Activated T-helper 17 cell treated with anti-CD3 and anti-CD28 coated beads, Interleukin-2, amount 50 U/mL, for 72 hours (primary cell): ENCODE measurements around the gene ELP5. TPM values are rescaled to one million over a fixed set of nuclear protein-coding genes. Genes with fewer than 3 reads are reported as not detected.

Experiments
- ATAC-seq: fragments of 150-1000 bp; cut with Tn5 transposase; replicated peaks from 2 replicates; pipeline ENCODE4 v1.10.0; 2021; ENCODE audit warnings: mild to moderate bottlenecking, moderate library complexity
- H3K27ac Mint-ChIP-seq: one replicate; pipeline ENCODE4 v1.8.0; 2022; ENCODE audit warnings: mixed read lengths
- H3K27me3 Mint-ChIP-seq: one replicate; pipeline ENCODE4 v1.8.0; 2022; ENCODE audit warnings: mixed read lengths
- H3K36me3 Mint-ChIP-seq: one replicate; pipeline ENCODE4 v1.8.0; 2022; ENCODE audit warnings: low read depth, mild to moderate bottlenecking, mixed read lengths
- H3K4me1 Mint-ChIP-seq: one replicate; pipeline ENCODE4 v1.8.0; 2022; ENCODE audit warnings: mixed read lengths
- H3K4me3 Mint-ChIP-seq: one replicate; pipeline ENCODE4 v1.8.0; 2022; ENCODE audit warnings: mild to moderate bottlenecking, mixed read lengths
- H3K9me3 Mint-ChIP-seq: one replicate; pipeline ENCODE4 v1.8.0; 2022; ENCODE audit warnings: mixed read lengths
- total RNA-seq, 2 donors: library from RNA; stranded (reverse); gene quantifications; one replicate each; pipeline ENCODE4 v1.2.3, GENCODE V29; 2022

The ELP5 gene, protein sequence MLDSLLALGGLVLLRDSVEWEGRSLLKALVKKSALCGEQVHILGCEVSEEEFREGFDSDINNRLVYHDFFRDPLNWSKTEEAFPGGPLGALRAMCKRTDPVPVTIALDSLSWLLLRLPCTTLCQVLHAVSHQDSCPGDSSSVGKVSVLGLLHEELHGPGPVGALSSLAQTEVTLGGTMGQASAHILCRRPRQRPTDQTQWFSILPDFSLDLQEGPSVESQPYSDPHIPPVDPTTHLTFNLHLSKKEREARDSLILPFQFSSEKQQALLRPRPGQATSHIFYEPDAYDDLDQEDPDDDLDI
- 10 to 100 TPM; 43.7 to 72.0 TPM for total RNA-seq

GRCh38 chr17:7252176-7253043 lies at the start of gene ELP5:
Gene ELP5, plus strand, starts transcription at chr17:7252215. Its CDS starts 336 bp downstream, at chr17:7252551.
- no peaks in the 10 kb centered on the region for H3K9me3 Mint-ChIP-seq
- ATAC-seq = peak; percentile 69

DNA sequence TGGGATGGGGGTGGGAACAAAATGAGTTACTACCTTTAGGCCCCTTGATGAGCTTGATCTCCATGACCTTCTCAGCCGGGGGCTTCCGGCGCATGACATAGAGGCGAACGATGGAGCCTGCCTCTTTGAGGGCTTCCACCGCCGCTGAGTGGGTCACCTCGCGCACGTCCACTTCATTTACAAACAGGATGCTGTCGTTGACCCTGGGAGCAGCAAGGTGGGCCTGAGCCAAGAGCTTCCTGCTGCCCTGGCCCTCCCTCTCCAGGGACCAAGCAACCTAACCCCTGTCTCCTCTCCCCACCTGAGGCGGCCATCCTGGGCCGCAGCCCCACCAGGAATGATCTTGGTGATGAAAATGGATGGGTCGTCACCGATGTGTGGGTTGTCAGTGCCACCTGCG lies 48.6 kb upstream of the ELP5 start:
- no peak for ATAC-seq
- Mint-ChIP-seq H3K9me3 (no peaks in the 10 kb centered on the region), H3K27me3 (no peaks in the 10 kb centered on the region), H3K27ac (peak overlapping the region; percentile 93), H3K36me3 (no peaks in the 10 kb centered on the region), H3K4me1 (peaks cover 22% of the 10 kb centered on the region), H3K4me3 (peak overlapping the region; percentile 84)

More at GRCh38 chr17:7252176-7253043, at the start of gene ELP5:
- Mint-ChIP-seq H3K27ac (peak within 1 kb of the TSS; percentile 100), H3K4me1 (peaks cover 16% of the 10 kb centered on the region), H3K4me3 (peak within 1 kb of the TSS; percentile 93), H3K27me3 (no peaks in the 10 kb centered on the region), H3K36me3 (peaks cover 86% of the 10 kb centered on the region)

DNA sequence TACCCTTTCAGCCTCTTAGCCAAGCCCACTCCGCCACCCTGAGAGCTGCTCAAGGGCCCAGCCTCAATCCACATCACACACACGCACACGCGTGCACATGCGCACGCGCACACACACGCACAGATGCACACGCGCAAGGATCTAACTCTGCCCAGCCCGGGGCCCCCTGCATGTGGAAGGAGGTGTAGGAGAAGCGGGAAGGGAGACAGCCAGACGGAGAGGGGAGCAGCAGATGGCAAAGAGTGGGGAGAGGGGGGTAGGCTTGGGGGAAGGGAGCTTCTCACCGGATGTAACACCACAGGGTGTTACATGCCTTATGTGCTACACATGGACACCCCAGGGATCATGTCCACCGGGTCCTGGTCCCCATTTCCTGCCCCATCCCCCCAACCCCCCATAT lies 47.7 kb upstream of the ELP5 start:
- H3K9me3 Mint-ChIP-seq = no peaks in the 10 kb centered on the region
- H3K4me3 Mint-ChIP-seq = peak overlapping the region; percentile 84

GRCh38 chr17:7204828-7205461 lies 47.1 kb upstream of the ELP5 start:
- Mint-ChIP-seq H3K4me1 (peaks cover 22% of the 10 kb centered on the region), H3K27me3 (no peaks in the 10 kb centered on the region), H3K9me3 (no peaks in the 10 kb centered on the region), H3K36me3 (no peaks in the 10 kb centered on the region), H3K27ac (peak overlapping the region; percentile 93), H3K4me3 (peak overlapping the region; percentile 84)
- peak; percentile 93 for ATAC-seq

More for the DNA sequence above, 47.7 kb upstream of the ELP5 start:
- Mint-ChIP-seq H3K27ac (peak overlapping the region; percentile 93), H3K4me1 (peaks cover 22% of the 10 kb centered on the region), H3K36me3 (no peaks in the 10 kb centered on the region), H3K27me3 (no peaks in the 10 kb centered on the region)
- peak; percentile 2 for ATAC-seq

- Mint-ChIP-seq H3K9me3 (no peaks in the 10 kb centered on the region), H3K4me3 (peak overlapping the region; percentile 84), H3K27ac (peak overlapping the region; percentile 93), H3K36me3 (no peaks in the 10 kb centered on the region), H3K4me1 (peaks cover 27% of the 10 kb centered on the region), H3K27me3 (no peaks in the 10 kb centered on the region)
- ATAC-seq = no peak
These were observed 46.5 kb upstream of the ELP5 start for GRCh38 chr17:7205561-7205960.

DNA sequence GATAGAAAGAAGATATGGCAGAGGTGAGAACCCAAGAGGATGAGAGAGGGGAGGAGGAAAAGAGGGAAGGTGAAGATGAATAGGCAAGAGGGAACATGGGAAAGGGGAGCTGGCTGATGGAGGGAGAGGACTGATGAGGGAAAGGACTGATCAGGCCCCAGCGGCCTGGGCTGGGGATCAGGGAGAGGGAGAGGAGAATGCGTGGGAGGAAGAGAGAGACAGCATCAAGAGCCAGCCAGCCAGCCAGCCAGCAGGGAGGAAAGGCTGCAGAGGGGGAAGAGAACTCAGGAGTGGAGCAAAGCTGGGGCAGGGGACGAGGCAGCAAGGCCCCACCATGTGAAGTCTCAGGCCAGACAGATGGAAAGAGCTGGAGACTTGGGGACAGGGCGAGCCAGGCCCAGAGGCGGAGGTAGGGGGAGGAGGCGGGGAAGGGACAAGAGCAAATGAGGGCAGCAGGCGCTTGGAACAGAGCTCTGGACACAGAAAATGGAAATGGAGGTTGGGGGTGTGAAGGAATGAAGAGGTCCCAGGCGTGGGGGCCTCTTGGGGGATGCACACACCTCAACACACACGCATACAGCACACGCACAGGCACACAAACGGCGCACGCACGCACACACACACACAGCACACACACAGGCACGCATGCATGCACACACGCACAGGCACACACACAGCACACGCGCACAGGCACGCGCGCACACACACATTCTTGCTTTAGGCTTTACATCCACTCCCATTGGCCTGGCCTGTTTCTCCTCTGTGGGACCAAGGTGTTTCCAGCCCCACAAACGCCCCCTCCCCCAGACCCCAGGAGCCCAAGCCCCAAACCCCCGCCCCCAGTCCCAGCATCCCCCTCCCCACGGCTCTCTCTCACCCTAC lies 44.7 kb upstream of the ELP5 start:
- Mint-ChIP-seq H3K36me3 (no peaks in the 10 kb centered on the region), H3K4me1 (peaks cover 27% of the 10 kb centered on the region), H3K4me3 (no peak overlapping the region), H3K27ac (peak overlapping the region; percentile 44), H3K9me3 (no peaks in the 10 kb centered on the region), H3K27me3 (peaks cover 4% of the 10 kb centered on the region)
- no peak for ATAC-seq

DNA sequence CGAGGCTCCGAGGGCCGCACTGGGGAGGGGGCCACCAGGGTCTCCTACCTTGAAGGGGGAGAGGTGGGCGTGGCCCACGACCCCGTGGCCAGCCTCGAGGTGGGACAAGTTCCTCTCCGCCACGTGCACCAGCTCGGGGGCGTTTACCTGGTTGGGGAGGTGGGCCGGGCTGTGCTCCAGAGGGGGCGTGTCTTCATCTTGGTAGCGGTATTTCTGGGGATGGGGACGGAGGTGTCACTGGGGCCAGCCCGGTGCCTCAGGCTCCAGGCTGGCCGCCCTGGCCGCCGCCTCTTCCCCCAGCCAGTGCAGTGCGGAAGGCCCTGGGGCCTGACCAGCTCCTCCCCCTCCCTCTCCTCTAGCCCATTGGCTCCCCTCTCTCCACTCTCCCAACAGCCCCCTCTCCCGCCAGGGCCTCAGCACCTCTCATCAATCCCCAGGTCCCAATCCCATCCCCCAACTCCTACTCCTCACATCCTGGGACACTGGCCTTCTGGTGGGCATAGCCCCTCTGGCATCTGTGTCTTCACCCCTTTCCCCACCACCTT lies 43.9 kb upstream of the ELP5 start:
- H3K27me3 Mint-ChIP-seq = peaks cover 4% of the 10 kb centered on the region

DNA sequence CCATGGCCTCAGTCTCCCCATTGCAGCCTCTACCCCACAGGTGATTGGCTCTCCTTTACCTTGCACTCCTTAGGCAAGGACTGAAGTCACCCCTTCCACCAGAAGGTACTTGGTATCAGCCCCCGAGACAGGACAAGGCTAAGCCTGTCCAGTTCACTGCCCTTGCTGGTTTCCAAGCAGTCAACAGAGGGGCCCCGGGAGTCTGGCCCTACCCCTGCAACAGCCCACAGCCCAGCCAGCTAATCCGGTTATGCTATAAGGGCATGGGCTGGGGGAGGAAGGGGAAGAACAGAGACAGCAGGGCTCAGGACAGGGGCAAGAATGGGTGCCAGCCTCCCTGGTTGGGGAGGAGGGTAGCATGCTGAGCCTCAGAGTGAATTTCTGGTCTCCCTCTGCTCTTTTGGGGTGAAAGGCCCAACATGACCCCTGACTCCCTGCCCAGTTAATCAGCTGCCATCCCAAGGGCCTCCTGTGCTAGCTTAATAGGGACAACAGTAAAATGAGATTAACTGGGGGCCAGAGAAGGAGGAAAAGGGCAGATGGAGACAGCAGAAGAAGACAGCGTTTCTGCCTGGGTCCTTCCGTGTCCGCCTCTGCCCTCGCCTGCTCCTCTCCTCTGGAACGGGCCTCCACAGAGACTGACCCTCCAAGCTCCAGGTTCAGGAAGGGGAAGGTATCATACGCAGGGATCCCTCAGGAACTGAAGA lies 43.1 kb upstream of the ELP5 start:
- Mint-ChIP-seq H3K36me3 (no peaks in the 10 kb centered on the region), H3K4me3 (no peak overlapping the region), H3K27ac (no peak overlapping the region), H3K4me1 (peaks cover 34% of the 10 kb centered on the region), H3K27me3 (peaks cover 4% of the 10 kb centered on the region), H3K9me3 (no peaks in the 10 kb centered on the region)
- ATAC-seq = no peak

More for the DNA sequence above, 43.9 kb upstream of the ELP5 start:
- Mint-ChIP-seq H3K9me3 (no peaks in the 10 kb centered on the region), H3K4me3 (no peak overlapping the region), H3K27ac (no peak overlapping the region), H3K36me3 (no peaks in the 10 kb centered on the region), H3K4me1 (peaks cover 27% of the 10 kb centered on the region)
- ATAC-seq = no peak

GRCh38 chr17:7211491-7212273 lies 40.3 kb upstream of the ELP5 start:
- no peak overlapping the region for H3K4me3 Mint-ChIP-seq
- peaks cover 4% of the 10 kb centered on the region for H3K27me3 Mint-ChIP-seq
- ATAC-seq = no peak
- peaks cover 32% of the 10 kb centered on the region for H3K4me1 Mint-ChIP-seq
- no peaks in the 10 kb centered on the region for H3K9me3 Mint-ChIP-seq
- no peak overlapping the region for H3K27ac Mint-ChIP-seq
- H3K36me3 Mint-ChIP-seq = peaks cover 6% of the 10 kb centered on the region

- H3K36me3 Mint-ChIP-seq = peaks cover 6% of the 10 kb centered on the region
- H3K9me3 Mint-ChIP-seq = no peaks in the 10 kb centered on the region
- H3K27me3 Mint-ChIP-seq = peaks cover 4% of the 10 kb centered on the region
- peak overlapping the region; percentile 93 for H3K4me3 Mint-ChIP-seq
- peak overlapping the region; percentile 91 for H3K27ac Mint-ChIP-seq
- ATAC-seq = peak; percentile 11
- H3K4me1 Mint-ChIP-seq = peaks cover 35% of the 10 kb centered on the region
These were observed 38.1 kb upstream of the ELP5 start for GRCh38 chr17:7213895-7214299.

DNA sequence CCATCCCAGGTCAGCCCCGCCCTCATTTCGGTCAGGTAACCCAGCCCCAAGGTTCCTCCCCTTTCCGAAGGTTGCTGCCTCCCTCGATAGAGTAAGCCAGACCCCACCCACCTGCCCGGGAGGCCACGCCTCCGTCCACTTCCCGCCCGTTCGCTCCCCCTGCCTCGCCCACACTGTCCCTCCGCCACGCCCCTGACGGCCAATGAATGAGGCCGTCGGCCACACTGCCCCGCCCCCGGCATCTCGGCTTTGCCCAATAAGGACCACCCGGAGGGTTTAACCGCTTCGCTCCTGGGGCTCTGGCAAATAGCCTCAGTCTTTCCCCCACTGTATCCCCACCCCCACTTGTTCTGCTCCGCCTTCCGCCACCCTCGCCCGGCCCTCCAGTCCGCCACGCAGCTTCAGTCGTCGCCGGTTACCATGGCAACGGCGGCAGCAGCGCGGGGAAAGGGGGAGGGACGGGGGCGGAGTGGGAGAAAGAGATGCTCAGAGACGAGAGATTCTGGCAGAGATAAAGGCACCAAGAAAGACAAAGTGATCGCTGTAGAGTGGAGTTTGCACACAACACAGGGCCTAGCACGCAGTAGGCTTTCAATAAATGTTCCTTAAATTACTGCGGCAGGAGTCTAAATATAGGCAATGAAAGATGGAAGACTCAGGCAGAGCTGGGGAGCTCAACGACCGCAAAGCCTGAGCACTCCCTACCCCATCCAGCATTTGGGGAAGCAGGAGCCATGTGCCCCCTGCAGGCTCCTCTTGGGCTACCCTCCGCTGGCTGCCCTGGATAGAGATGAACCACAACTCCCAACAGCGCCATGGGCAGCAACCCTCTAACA lies 37.5 kb upstream of the ELP5 start:
- Mint-ChIP-seq H3K27me3 (peaks cover 4% of the 10 kb centered on the region), H3K27ac (peak overlapping the region; percentile 91), H3K36me3 (peaks cover 8% of the 10 kb centered on the region), H3K4me1 (peaks cover 40% of the 10 kb centered on the region), H3K9me3 (no peaks in the 10 kb centered on the region), H3K4me3 (peak overlapping the region; percentile 93)
- ATAC-seq = peak; percentile 86

DNA sequence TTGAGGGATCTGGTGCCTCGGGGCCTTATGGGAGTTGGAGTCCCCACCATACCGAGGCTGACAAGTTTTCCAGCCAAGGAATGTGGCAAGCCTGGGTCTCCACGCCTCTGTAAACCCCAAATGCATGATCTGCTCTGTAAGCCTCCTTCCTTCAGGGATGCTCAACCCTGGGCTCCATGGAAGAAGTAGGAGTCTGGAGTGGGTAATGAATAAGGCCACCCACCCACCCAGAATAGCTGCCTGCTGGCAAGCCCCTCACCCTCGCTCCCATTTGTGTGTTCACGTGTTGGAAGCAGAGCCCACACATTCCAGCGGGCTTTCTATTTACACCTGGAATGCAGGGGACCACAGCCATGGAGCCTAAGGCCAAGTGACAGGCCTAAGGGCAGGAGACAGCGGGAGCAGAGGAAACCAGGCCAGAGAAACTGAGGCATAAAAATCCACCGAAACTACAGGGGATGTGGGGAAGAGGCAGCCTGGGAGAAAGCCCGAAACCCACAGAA lies 36.8 kb upstream of the ELP5 start:
- Mint-ChIP-seq H3K36me3 (peaks cover 15% of the 10 kb centered on the region), H3K9me3 (no peaks in the 10 kb centered on the region), H3K27ac (peak overlapping the region; percentile 91), H3K4me1 (peaks cover 40% of the 10 kb centered on the region), H3K4me3 (peak overlapping the region; percentile 93), H3K27me3 (peaks cover 4% of the 10 kb centered on the region)
- ATAC-seq = no peak
